ENCODE results near the gene NUP205. TPM values are rescaled to one million over a fixed set of nuclear protein-coding genes. Genes with fewer than 3 reads are reported as not detected.

NUP205 gene
- total and polyA plus RNA-seq, 2 donors (not counting 1 experiment from before 2014, with no cell fraction given): 31.4 to 70.3 TPM

- no peaks in the 10 kb centered on the region for H3K4me1 Mint-ChIP-seq
- no peak for ATAC-seq (ENCODE audit: low read depth)
- H4K20me1 ChIP-seq (ENCODE audit: control insufficient read depth, insufficient read depth, low read length, poor library complexity, severe bottlenecking): no peaks in the 10 kb centered on the region
- WGBS (ENCODE audit: insufficient coverage): no CpG with 5 or more reads among the region's 2 CpGs
- ChIA-PET POLR2A (no interaction called here), CTCF (interaction anchor here (0.8 to 2.1 kb wide), 4 partner anchors 24 to 48 kb away, joined by 3 to 5 read pairs (median 3); no protein-coding TSS in a partner anchor)
- H3K36me3 ChIP-seq (replicated peaks in 1 of 2; ENCODE audit: control extremely low read depth in 1 of 2, control insufficient read depth in 1 of 2, extremely low read depth in 1 of 2, insufficient read depth in 2 of 2, low read length in 1 of 2): peaks cover 21 to 68% of the 10 kb centered on the region in 2 experiments
- no peak for DNase-seq
- intact Hi-C loops (cut with micrococcal nuclease): no loop called here
- H3K79me2 ChIP-seq (ENCODE audit: control insufficient read depth, insufficient read depth, low read length): no peaks in the 10 kb centered on the region
- no peak overlapping the region for H2AFZ ChIP-seq (ENCODE audit: insufficient read depth, low read depth, low read length, poor library complexity, severe bottlenecking)
- TF ChIP-seq EZH2 (IDR thresholded peaks at IDR 0.05; ENCODE audit: borderline replicate concordance, insufficient read depth, low read depth, low read length, poor library complexity, severe bottlenecking) (no peak), CTCF (IDR thresholded peaks at IDR 0.05) (no peak)
- no peak overlapping the region for H3K4me3 ChIP-seq (ENCODE audit: control extremely low read depth in 1 of 5, extremely low read depth in 1 of 5, insufficient read depth in 1 of 5, low read depth in 2 of 5, low read length in 4 of 5)
- H3K4me1 ChIP-seq (ENCODE audit: control insufficient read depth in 2 of 2, insufficient read depth in 2 of 2, low read length in 2 of 2): no peaks in the 10 kb centered on the region
- no peaks in the 10 kb centered on the region for H3K27me3 ChIP-seq (replicated peaks in 1 of 4; ENCODE audit: control extremely low read depth in 1 of 4, control insufficient read depth in 3 of 4, insufficient read depth in 4 of 4, low read length in 3 of 4)
- H3K27ac Mint-ChIP-seq: no peak overlapping the region
- H3K27me3 Mint-ChIP-seq: no peaks in the 10 kb centered on the region
- H3K9me3 Mint-ChIP-seq (ENCODE audit: insufficient read depth): no peaks in the 10 kb centered on the region
- H3K27ac ChIP-seq (ENCODE audit: low read length in 2 of 2): no peak overlapping the region
- no peak overlapping the region for H3K4me3 Mint-ChIP-seq
- no peaks in the 10 kb centered on the region for H3K9me3 ChIP-seq (ENCODE audit: control extremely low read depth in 1 of 3, control insufficient read depth in 2 of 3, insufficient read depth in 1 of 3, low read length in 2 of 3)
- H3K9ac ChIP-seq (ENCODE audit: low read length): no peak overlapping the region
- no peak overlapping the region for H3K4me2 ChIP-seq (replicated peaks; ENCODE audit: low read depth, low read length, poor library complexity, severe bottlenecking)
Observed at GRCh38 chr7:135597181-135597925, 39.6 kb downstream of the NUP205 start.

- Histone ChIP-seq H3K4me1 (ENCODE audit: control insufficient read depth in 2 of 2, insufficient read depth in 2 of 2, low read length in 2 of 2) (no peaks in the 10 kb centered on the region), H3K27me3 (replicated peaks in 1 of 4; ENCODE audit: control extremely low read depth in 1 of 4, control insufficient read depth in 3 of 4, insufficient read depth in 4 of 4, low read length in 3 of 4) (no peaks in the 10 kb centered on the region), H4K20me1 (ENCODE audit: control insufficient read depth, insufficient read depth, low read length, poor library complexity, severe bottlenecking) (no peaks in the 10 kb centered on the region), H2AFZ (ENCODE audit: insufficient read depth, low read depth, low read length, poor library complexity, severe bottlenecking) (no peak overlapping the region), H3K4me2 (replicated peaks; ENCODE audit: low read depth, low read length, poor library complexity, severe bottlenecking) (no peak overlapping the region), H3K79me2 (ENCODE audit: control insufficient read depth, insufficient read depth, low read length) (no peaks in the 10 kb centered on the region), H3K4me3 (ENCODE audit: control extremely low read depth in 1 of 5, extremely low read depth in 1 of 5, insufficient read depth in 1 of 5, low read depth in 2 of 5, low read length in 4 of 5) (no peak overlapping the region), H3K27ac (ENCODE audit: low read length in 2 of 2) (no peak overlapping the region), H3K36me3 (replicated peaks in 1 of 2; ENCODE audit: control extremely low read depth in 1 of 2, control insufficient read depth in 1 of 2, extremely low read depth in 1 of 2, insufficient read depth in 2 of 2, low read length in 1 of 2) (peaks cover 23 to 67% of the 10 kb centered on the region in 2 experiments), H3K9ac (ENCODE audit: low read length) (no peak overlapping the region), H3K9me3 (ENCODE audit: control extremely low read depth in 1 of 3, control insufficient read depth in 2 of 3, insufficient read depth in 1 of 3, low read length in 2 of 3) (no peaks in the 10 kb centered on the region)
- TF ChIP-seq EZH2 (IDR thresholded peaks at IDR 0.05; ENCODE audit: borderline replicate concordance, insufficient read depth, low read depth, low read length, poor library complexity, severe bottlenecking) (no peak), CTCF (IDR thresholded peaks at IDR 0.05) (no peak)
- intact Hi-C loops (cut with micrococcal nuclease): no loop called here
- Mint-ChIP-seq H3K27me3 (no peaks in the 10 kb centered on the region), H3K9me3 (ENCODE audit: insufficient read depth) (no peaks in the 10 kb centered on the region), H3K27ac (no peak overlapping the region), H3K4me3 (no peak overlapping the region), H3K4me1 (no peaks in the 10 kb centered on the region)
- ChIA-PET CTCF (interaction anchor here (0.8 to 2.1 kb wide), 3 partner anchors 23 to 46 kb away, joined by 3 to 5 read pairs (median 3); no protein-coding TSS in a partner anchor), POLR2A (no interaction called here)
- ATAC-seq (ENCODE audit: low read depth) (no peak), DNase-seq (no peak)
- 83% methylated on average over 2 of the region's 6 CpGs for WGBS (ENCODE audit: insufficient coverage)
Observed at GRCh38 chr7:135597926-135598305, 40.2 kb downstream of the NUP205 start.
